ENCODE data around the gene COL23A1.
A peak's percentile ranks its signal among the peaks of the same experiment; 100 is the strongest.

The COL23A1 gene

DNA sequence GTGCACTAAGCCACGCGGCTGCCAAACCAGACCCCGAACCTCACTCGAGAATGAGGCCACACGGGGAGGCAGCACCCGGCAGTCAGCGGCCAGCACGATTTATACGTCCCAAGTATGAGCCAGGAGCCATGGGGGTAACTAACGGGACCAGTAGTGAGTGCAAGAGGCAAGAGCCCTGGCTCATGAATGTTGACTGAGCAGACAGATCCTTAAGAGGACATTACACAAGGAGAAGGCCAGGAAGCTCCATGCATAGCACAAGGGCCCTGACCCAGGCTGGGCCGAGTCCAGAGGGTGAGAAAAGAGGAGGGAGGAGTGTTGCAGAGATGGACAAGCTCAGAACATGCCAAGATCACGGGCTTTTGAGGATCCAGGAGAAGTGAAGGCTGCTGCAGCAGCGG lies 299.0 kb downstream of the COL23A1 start:
- DNase-seq = no peak

DNA sequence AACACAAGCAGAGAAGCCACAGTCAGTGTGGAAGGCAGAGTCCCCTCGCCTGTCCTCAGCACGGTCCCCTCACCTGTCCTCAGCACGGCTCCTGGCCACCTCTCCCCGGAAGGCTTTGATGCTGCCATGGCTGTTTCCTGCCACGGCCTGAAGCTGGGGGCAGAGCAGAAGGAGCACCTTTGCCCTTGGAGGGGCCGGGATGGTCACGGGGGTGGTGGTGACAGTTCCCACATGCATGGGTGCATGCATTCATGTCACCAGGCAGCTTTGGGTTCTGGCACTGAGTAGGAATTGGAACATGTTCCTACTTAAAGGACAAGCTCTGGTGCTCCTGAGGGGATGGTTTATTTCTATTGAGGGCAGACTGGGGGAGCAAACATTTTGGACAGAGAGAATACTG lies 299.8 kb downstream of the COL23A1 start:
- no peak for DNase-seq

DNA sequence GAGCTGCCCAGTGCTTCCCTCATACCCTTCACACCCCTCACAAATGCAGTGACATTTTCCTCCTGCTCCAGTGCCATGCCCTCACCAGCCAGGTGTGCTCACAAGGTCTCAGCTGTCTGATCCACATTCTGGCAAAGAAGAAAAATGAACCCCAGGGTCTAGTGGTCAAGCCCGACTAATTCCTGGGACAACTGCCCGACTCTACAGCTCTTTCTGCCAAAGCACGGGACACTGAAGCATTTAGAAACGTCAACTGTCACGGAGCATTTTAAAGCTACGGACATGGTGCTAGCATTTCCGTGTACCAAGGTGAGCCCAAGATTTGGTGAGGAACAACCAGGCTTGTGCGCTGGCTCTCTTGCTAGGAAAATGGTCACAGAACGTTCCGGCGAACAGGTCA lies 300.8 kb downstream of the COL23A1 start:
- no peak for DNase-seq

DNA sequence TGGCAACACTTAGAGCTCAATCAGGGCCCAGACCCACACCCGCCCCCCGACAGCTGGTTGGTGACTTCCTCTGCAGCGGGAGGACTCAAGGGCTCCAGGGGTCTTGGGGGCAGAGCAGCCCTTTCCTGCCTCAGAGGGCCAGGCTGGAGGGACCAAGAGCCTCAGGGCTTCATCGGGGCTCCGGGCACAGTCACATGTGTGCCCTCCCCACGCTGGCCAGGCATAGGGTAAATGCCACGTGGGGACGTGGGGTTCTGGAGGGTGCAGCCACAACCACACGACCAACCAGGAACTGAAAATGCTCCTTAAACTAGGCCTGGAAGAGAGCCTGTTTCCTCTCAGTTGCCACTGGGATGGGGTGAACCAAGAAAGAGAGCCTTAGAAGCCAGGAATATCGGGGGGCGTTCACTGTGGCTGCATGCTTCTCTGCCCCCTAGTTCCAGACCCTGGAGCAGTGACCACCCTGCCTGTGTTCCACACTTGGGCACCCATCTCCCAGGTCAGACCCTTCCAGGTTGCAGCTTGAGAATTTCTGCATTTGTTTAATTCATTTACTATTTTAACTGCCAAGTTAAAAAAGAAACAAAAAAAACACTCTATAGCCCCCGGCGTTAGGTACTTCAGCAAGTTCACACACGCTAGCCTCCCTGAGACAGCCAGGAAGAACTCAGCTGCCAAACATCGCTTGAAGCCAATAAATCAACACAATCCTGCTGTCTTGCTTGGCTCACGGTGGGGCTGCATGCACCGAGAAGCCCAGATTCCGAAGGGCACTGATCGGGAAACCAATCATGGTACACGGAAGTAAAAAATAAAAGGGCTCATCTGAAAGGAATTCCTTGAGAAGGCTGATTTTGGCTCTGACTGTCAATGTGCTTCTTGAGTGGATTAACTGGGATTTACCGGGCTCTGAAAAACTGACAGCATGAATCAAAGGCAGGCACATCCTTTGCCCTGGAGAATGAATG lies 301.5 kb downstream of the COL23A1 start:
- no peak for DNase-seq

DNA sequence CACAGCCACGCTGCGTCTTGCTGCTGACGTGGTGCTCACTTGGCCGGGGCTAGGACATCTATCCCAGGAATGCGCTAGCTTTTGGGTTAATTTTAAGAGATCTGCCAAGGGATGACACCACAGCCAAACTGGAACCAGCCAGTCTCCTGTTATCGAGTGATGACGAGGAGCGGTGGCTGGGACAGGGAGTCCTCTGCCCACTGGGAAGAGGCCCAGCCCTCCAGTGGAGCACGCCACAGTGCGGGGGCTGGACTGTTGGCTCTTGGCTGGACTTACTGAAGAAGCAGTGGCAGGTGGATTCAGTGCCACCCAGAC lies 302.4 kb downstream of the COL23A1 start:
- no peak for DNase-seq

DNA sequence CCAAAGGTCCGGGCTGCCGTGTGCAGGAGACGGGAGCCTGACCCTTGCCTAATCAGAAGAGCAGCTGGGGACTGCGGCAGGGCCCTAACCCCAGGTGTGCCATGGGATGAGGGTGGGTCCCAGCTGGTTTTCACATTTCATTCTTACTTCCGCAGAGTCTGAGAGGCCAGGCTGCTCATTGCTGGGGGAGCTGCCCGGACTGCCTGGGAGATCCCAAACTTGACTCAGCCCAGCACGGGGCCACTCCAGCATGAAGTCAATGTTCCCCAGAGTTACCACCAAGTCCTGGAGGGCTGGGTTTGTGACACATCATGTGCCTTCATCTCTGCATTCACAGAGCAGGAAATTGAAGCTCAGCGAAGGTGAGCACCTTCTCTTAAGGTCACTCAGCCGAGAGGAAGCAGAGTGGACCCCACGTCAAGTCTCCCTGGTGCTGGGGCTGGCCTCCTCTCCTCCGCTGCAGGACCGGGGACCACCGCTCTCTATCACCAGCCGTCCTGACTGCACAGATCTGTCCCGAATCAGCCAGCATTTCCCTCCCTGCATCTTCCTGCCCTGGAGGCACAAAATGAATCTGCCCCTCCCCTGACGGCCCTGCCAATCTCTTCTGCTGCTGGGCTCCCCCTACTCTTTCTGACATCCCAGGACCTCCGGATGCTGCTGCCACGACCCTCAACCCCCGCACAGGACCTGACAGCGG lies 303.0 kb downstream of the COL23A1 start:
- no peak for DNase-seq

DNA sequence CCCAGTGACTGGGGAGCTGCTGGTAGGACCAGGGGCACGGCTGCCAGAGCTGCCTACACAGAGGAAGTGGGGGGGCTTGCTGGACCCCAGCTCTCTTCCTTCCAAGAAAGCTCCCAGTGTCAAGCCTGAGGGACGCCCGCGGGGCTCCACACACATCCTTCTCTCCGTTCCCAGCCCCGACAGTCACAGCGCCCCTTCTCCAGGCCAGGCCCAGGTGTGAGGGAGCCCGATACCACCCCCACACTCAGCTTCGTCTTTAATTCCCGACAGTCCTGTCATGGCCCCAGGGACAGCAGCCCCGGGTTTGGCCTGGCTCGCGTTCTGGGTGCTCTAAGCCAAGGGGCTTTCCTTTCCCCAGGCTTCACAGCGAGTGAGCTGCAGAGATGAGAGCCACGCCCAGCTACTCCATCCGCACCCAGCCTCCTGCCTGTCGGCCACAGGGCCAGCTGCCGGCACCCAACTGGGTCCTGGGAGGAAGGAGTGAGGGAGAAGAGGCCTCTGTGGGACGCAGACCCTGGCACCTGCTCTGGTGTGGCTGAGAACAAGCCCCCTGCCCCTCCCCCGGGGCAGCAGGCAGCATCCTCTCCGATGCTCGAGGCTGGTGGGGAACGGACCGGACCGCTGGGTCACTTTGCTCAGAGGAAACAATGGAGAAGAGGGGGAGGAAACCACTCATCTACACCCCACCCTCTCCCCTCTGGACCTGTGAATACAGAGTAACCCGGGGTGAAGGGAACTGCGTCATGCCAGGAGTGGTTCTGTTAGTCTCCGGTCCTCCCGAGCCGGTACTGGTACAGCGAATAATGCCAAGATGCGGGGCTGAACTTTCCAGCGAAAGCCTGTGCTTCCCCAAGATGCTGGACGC lies 303.7 kb downstream of the COL23A1 start:
- no peak for DNase-seq

DNA sequence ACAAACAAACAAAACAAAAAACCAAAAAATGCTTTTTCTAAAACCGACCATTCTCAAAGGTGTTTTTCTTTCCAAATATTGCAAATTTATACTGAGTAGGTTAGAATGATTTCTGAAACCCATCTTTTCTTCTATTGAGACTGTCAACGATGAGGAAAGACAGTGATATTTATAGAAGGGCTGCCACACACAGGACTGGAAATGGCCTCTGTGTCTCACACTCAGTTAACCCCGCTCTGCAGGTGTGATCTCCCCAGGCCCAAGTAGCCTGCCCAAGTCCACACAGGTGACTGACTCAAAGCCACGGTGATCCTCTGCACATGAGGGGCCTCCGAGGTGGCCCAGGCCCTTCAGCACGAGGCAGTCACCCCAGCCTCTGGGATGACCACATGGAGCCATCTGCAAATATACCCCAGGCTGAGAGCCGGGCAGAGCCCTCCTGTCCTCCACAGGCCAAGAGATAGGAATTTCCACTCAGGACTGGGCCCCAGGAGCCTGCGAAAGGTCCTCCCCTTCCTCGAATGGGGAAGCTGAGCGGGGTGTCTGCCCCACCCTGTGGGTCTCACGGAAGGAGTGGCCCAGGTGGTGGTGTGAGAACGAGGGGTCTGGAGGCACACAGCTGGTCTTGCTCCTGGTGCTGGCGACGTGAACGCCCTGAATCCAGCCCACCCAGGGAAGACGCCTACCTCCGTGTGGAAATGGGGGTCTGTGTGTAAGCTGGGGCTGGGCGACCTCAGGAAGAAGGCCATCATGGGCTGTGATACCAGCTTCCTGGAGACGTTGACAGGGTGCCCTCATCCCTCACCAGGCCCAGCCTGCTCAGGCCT lies 304.6 kb downstream of the COL23A1 start:
- DNase-seq = no peak

DNA sequence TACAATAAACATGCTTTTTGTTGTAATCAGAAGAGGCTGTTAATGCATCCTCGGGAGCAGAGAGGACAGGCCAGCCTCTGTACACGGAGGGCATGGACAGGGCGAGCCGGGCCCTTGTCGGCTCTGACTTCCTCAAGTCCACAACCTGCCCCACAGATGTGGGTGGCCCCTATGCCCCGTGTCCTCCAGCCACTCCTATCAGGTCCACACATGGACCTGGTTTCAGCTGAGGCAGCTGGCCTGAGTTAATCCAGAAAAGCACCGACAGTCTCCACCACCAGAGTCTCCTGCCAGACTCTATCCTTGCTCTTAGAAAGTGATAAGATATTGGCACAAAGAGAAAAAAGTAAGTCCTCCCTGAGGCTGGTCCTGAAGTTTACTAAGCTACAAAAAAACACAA lies 305.2 kb downstream of the COL23A1 start:
- no peak for DNase-seq

DNA sequence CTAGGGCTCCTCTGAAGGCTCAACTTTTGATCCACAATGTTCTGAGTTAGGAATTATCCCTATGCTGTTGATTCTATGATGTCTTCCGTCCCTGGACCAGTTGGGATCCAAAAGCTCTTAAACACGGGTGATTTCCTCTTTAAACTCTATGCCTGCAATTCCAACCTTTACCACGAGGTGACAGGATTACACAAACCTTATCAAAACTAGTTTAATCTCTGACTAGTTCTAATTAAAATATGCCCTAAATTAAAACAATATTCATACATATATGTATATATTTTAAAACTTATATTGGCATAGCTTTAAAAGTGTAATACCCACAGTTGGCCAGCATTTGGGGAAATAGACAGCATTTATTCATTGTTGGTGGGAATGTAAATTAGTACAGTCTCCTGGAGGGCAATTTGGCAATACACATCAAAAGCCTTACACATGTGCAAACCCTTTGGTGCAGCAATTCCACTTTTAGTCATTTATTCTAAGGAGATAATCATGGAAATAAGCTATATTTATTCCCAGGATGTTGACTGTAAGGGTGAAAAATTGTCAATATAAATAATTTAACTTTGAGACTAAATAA lies 306.0 kb downstream of the COL23A1 start:
- DNase-seq = no peak

DNA sequence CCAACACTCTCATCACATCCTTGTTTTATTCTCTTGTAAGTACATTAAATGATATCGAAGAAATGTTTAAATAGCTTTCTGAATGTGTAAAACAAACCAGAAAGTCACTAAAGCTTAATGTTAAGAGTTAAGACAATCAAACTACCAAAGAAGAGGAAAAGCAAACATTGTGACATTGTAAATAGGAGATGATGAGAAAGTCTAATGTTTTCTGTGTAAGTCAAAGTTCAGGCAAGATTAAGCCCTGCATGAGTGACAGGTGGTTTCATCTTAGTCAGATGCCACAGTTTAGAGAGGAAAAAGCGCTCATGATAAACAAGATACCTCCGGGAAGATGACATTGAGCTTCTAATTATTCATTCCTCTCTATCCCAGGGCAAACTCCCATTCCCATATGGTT lies 306.7 kb downstream of the COL23A1 start:
- DNase-seq = no peak

DNA sequence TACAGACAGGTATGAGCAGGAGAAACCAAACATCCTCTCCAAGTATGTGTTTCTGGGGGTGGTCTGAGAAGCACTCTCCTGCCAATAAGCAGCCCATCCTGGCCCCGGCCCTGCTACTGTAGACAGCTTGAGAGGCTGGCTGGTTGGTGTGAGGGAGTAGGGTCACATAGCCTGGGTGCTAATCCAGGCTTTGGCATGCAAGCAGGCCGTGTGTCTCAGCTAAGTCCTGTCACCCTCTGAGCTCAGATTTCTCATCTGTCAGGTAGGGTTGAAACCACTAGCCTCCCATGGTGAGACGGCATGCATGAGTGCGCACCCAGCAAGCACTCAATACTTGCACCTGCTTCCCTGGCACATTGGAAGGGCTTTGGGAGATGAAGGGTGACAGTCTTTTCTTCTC lies 307.8 kb downstream of the COL23A1 start:
- DNase-seq = no peak

DNA sequence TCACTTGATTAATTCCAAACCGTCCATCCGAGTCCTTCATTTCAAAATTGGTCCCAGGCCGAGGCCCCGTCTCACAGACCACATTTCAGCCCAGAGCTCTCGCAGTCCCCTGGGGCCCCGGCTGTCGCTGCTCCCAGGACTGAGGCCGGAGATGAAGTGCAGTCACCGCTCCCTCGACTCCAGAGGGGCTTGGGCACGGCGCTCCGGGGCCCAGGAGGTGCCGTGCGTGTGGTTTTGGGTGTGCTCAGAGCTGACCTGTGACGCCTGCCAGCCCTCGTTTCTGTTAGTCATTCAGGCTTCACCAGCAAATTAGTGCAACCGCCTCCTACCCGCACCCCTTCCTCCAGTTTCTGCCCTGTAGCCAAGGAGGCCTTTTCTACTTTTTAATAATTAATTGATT lies 308.9 kb downstream of the COL23A1 start:
- no peak for DNase-seq

DNA sequence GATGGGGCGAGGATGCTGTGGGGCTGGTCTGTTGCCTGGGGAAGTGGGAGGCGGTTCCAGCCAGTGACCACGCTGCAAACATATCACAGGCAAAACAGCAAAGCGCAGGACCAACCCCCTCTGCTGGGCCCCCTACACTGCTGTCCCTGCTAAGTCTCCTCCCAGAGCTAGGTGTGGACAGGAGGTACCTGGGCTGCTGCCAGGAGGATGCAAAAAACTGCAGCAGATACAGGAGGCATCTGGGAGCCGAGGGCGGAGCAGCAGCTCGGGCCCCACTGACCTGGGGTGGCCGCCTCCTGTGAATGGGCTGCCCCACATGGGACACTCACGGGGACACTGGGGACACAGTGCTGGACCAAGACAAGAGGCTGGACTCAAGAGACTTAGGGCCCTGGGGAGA lies 309.6 kb downstream of the COL23A1 start:
- DNase-seq = no peak

DNA sequence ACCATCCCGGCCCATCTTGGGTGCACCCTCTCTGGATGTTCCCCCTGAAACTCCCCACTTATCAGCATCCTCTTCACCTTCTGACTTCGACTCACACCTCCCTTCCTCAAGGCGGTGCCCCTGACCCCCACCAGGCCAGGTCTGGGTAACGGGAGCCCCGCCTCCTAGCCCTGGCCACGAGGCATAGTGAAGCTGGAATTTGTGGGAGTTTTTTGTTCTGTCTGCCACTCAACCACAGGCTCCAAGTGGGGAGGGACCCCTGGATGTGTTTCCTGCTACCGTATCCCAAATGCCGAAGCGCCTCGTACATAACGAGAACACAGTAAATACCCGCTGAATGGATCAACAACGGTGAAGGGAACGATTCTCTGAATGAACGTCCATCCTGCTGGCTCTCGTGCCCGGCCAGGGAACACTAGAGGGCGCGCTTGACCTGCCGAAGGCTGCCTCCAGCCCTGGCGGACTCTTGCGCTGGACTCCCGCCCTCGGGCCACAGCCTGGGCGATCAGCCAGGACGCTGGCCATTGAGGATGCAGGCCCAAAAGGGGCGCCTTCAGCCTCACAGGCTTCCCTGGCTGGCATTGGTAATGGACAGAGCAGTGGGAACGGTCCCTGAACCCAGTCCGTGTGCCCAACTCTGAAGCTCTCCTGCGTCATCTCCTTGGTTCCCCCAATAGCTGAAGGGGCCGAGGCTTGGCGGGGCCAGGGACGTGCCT lies 310.3 kb downstream of the COL23A1 start:
- peak; percentile 70 for DNase-seq

DNA sequence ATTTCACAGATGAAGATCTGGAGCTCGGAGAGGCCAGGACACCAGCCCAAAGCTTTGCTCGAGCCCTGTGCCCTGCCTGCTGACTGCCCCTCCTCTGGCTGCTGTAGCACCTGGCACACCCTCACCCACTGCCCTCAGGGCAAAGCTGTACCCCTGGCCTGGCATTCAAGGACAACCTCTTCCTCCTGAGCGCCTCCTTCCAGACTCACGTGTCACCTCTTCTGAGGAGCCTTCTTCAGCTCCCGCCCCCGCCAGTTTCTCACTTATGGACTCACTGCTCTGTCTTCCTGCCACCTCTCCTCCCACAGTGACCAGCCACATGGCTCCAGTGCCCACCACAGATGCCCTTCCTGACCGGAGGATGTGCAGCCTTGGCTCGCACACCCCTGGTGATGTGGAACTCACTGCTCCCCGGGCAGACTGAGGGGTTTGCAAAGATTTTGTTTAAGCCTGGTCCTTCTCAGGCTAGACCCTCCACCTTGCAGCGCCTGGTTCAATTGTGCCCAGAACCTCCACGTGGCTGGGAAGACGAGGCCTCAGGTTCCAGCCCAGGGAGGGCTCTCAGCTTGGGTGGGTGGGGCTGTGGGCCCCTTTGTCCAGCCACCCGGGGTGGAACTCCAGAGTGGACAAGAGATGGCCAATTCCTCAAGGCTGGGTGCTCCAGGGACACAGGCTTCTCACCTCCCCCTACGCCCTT lies 311.0 kb downstream of the COL23A1 start:
- no peak for DNase-seq

DNA sequence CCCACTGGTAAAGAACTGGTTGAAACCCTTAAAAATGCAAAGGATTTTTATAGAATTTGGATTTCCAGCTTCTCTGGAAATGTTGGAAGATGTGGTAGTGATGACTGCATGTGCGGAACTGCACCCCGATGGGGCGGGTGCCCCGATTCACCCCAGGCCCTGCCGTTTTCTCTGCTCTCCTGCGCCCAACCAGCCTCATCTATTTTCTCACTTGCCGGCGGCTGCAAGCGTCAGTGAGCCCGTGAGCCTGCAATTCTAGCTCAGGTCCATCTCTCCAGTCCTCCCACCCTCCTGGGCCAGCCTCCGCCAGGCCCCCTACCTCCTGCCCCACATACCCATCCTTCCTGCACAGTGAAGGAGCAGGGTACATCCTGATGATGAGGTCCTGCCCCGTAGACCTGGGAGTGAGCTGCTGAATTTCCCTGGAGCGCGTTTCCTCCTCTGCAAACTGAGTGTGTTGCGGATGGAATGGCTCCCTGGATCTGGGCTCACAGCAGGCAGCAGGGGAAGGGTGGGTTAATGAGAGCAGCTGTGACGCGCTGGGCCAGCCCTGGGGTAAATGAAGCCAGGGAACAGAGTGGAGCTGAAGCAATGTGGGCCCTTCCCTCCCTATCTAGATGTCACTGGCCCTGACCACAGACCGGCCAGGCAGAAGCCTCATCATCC lies 311.7 kb downstream of the COL23A1 start:
- DNase-seq = no peak

DNA sequence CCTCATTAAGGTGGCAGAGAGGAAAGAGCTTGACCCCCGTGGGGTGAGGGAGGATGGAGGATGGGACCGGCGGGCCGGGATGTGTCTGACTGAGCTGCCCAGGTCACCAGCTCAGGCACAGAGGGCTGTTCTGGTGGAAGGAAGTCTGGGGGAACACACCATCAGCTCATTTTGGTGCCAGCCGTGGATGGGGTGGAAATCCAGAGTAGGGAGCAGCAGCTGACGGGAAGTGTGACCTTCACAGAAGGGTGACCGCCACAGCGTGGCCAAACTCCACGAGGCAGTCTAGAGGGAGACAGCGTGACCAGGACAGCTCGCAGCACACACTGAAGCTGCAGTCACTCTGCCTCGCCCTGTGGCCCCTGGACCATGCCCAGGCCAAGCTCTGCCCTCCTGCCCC lies 312.3 kb downstream of the COL23A1 start:
- DNase-seq = no peak

DNA sequence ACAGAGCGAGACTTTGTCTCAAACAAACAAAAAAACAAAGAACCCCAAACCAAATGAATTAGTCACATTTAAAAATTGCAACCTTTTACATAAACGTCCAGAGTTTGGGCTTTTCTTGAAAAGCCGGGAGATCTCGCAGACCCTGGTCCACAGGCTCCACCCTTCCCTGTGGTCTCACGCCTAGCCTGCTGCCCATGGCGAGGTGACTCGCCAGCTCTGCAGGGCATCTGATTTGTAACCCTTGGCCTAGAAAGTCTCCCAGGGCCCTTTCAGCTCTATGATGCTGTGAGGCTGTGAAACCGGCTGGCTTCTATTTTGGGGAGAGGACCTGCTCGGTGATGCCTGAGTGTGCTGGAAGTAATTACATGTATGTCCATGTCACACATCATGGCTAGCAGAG lies 312.8 kb downstream of the COL23A1 start:
- DNase-seq = no peak

All from CD4-positive, alpha-beta T cell treated with Interleukin-17A for 4 hours (primary cell).